ENCODE data around the gene FOXG1.

- TF ChIP-seq CTCF (IDR thresholded peaks at IDR 0.05; ENCODE audit: low read depth, low read length) (no peak), MAX (IDR thresholded peaks at IDR 0.05; ENCODE audit: low read depth, low read length) (no peak), POLR2A (IDR thresholded peaks at IDR 0.05; ENCODE audit: extremely low read depth, insufficient read length) (no peak), MYC (IDR thresholded peaks at IDR 0.05; ENCODE audit: low read depth, low read length) (no peak)
Observed at GRCh38 chr14:28772613-28773012, 6.0 kb downstream of the FOXG1 start.

All from NB4 (cell line).